Gastroesophageal sphincter (tissue), 3 donors: ENCODE measurements around the gene CFAP92.

Experiments used
- EP300 ChIP-seq: sonication (generic); formaldehyde crosslinking; IDR thresholded peaks from one replicate; pipeline ENCODE4 v1.6.1; 2017; ENCODE audit warnings: antibody characterized with exemption, mild to moderate bottlenecking
- POLR2AphosphoS5 ChIP-seq: sonication (generic); formaldehyde crosslinking; IDR thresholded peaks from one replicate; pipeline ENCODE4 v1.6.1; 2017; ENCODE audit warnings: antibody characterized with exemption
- TF ChIP-seq, protein P1 (sequence below), 4 experiments: fragments of 200-600 bp in 2 of 4; fragments of 450-650 bp in 2 of 4; sonication (generic) in 1 of 4; IDR thresholded peaks; one replicate each; pipeline ENCODE4 v1.5.1; 2017 to 2019; ENCODE audit warnings: antibody characterized with exemption in 4 of 4, mild to moderate bottlenecking in 2 of 4, moderate library complexity in 2 of 4

DNA sequence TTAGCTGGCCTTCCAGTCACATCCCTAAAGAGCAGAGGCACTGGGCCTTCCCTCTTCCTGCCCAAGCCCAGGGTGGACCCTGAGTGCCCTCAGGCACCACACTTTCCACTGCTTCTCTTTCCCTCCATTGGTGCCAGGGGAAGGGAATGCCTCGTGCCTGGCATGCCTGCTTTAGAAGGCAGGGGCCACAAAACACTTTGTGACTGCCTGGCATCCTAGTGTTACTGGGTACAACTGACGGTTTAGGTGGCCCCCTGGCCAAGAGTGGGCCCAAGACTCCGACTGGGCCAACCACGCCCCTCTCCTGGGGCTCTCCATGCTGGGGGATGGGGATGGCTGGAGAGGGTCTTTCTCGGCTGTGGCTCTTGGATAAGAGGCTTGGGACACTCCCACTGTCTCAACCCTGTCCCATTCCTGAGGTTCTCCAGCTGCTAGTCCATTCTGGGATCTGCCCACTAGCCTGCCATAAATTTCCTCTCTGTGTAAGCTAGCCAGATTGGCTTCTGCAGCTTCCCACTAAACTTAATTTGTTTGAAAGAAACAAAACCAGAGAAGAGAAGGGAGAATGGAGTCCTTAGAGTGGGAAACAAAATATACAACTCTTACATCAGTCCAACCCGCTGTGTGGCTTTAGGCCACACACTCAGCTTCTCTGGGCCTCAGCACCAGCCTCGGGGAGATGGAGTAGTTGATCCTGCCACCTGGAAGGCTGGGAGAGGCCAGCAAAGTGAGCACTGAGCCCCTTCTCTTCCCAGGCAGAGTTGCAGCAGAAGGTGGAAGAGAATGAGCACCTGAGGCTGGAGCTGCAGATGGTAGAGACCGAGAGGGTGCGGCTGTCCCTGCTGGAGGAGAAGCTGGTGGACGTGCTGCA lies 42.6 kb upstream of the CFAP92 start:
- TF ChIP-seq POLR2AphosphoS5 = no peak
- TF ChIP-seq, protein P1, sequence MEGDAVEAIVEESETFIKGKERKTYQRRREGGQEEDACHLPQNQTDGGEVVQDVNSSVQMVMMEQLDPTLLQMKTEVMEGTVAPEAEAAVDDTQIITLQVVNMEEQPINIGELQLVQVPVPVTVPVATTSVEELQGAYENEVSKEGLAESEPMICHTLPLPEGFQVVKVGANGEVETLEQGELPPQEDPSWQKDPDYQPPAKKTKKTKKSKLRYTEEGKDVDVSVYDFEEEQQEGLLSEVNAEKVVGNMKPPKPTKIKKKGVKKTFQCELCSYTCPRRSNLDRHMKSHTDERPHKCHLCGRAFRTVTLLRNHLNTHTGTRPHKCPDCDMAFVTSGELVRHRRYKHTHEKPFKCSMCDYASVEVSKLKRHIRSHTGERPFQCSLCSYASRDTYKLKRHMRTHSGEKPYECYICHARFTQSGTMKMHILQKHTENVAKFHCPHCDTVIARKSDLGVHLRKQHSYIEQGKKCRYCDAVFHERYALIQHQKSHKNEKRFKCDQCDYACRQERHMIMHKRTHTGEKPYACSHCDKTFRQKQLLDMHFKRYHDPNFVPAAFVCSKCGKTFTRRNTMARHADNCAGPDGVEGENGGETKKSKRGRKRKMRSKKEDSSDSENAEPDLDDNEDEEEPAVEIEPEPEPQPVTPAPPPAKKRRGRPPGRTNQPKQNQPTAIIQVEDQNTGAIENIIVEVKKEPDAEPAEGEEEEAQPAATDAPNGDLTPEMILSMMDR (IDR thresholded peaks at IDR 0.05) = no peak
- TF ChIP-seq EP300 = no peak
